Keratinocyte (primary cell): ENCODE results near the gene PTN.
"Not testable (repeated sequence)": the region's sequence is repeated elsewhere in the genome, so short reads cannot be mapped to it uniquely, and the experiment has no call there.

ENCODE experiments used
- EZH2 ChIP-seq: IDR thresholded peaks from one replicate; pipeline ENCODE4 v1.6.1; 2012; ENCODE audit warnings: inconsistent platforms, mild to moderate bottlenecking, low read length, moderate library complexity
- TF ChIP-seq, protein P1 (sequence below), 3 experiments: IDR thresholded peaks in 1 of 3; conservative IDR thresholded peaks in 1 of 3; optimal IDR thresholded peaks in 1 of 3; 2 replicates in 2 of 3; 3 replicates in 1 of 3; pipeline versions ENCODE3 to v1.5.1; 2011; ENCODE audit warnings: low read length in 3 of 3, mild to moderate bottlenecking in 3 of 3, moderate library complexity in 2 of 3, control low read depth in 1 of 3, inconsistent platforms in 1 of 3; ENCODE audit not compliant: insufficient read depth in 2 of 3; ENCODE audit errors: extremely low read depth in 1 of 3

DNA sequence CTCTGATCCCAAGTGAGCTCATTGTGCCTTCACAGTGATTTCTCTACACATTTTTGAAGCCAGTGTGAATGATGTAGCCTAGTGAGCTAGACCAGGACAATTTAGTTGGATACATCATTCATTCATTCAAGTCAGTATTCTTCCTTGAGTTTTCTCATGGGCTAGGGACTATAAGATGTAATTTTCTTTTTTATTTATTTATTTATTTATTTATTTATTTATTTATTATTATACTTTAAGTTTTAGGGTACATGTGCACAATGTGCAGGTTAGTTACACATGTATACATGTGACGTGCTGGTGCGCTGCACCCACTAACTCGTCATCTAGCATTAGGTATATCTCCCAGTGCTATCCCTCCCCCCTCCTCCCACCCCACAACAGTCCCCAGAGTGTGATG, 104.3 kb downstream of the PTN start:
- TF ChIP-seq, protein P1, sequence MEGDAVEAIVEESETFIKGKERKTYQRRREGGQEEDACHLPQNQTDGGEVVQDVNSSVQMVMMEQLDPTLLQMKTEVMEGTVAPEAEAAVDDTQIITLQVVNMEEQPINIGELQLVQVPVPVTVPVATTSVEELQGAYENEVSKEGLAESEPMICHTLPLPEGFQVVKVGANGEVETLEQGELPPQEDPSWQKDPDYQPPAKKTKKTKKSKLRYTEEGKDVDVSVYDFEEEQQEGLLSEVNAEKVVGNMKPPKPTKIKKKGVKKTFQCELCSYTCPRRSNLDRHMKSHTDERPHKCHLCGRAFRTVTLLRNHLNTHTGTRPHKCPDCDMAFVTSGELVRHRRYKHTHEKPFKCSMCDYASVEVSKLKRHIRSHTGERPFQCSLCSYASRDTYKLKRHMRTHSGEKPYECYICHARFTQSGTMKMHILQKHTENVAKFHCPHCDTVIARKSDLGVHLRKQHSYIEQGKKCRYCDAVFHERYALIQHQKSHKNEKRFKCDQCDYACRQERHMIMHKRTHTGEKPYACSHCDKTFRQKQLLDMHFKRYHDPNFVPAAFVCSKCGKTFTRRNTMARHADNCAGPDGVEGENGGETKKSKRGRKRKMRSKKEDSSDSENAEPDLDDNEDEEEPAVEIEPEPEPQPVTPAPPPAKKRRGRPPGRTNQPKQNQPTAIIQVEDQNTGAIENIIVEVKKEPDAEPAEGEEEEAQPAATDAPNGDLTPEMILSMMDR (optimal IDR thresholded peaks at IDR 0.05 in 1 of 3, IDR thresholded peaks at IDR 0.05 in 1 of 3, conservative IDR thresholded peaks at IDR 0.05 in 1 of 3; ENCODE audit: extremely low read depth in 1 of 3, insufficient read depth in 2 of 3, low read length in 3 of 3), result not testable (repeated sequence)
- TF ChIP-seq EZH2, result not testable (repeated sequence)
